ENCODE results near the gene EXOC3. TPM values are rescaled to one million over a fixed set of nuclear protein-coding genes. Genes with fewer than 3 reads are reported as not detected.

EXOC3 gene
- total and polyA plus RNA-seq, 2 of the 8 experiments (the other 6 are each of a cell fraction or from before 2014, with no cell fraction given), result 14.4 to 30.0 TPM

DNA sequence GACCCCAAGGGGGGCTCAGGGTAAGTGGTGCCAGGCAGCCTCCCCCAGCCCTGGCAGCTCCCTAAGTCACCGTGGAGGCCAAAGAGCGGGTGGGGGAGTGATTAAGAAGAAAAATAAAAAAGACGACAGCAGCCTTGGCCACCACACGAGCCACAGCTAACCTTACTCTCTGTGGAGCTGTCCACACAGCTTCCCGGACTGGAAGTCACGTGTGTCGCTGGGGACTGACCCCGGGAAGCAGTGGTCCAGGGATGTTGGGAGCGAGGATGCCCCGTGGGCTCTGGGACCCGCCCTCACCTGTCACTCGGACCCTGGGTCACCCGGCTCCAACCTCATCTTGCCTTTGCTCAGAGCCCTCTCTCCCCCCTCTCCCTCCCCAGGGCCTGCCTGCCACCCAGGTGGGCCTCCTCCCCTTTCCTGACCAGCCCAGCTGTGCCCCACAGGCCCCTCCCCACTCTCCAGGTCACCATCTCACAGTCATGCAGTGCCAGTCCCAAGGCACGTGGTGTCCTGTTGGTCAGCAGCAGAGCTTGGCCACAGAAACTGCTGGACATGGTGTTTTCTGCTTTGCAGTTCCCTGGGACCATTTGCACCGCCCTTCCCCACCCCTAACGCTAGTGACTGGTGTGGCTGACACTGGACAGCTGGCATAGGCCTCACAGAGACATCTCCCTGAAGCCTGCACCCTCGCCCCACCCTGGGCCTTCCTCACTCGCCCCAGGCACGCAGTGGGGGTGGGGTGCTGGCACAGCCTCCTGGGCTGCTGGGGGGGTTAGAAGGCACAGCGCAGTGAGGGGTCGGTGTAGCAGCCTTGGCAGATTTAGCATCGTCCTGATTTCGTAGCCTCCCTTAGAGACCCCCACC lies 9.8 kb upstream of the EXOC3 start (continued):
- no peak for TF ChIP-seq CHD2 (IDR thresholded peaks at IDR 0.05; ENCODE audit: low read length)
- TF ChIP-seq ASH2L (IDR thresholded peaks at IDR 0.05; ENCODE audit: low read length), result no peak
- no peak for TF ChIP-seq CHD1 (IDR thresholded peaks at IDR 0.05; ENCODE audit: low read depth, low read length)
- no peak for TF ChIP-seq SP4 (IDR thresholded peaks at IDR 0.05; ENCODE audit: low read length)
